ENCODE data around the gene TSEN2. TPM values are rescaled to one million over a fixed set of nuclear protein-coding genes. Genes with fewer than 3 reads are reported as not detected.
"Not testable (repeated sequence)": the region's sequence is repeated elsewhere in the genome, so short reads cannot be mapped to it uniquely, and the experiment has no call there.

The TSEN2 gene
- total RNA-seq, 2 donors from 2014 or later: 8.7 to 11.8 TPM

- Mint-ChIP-seq H3K27me3 (ENCODE audit: low read depth) (no peaks in the 10 kb centered on the region), H3K4me3 (no peak overlapping the region)
Observed at GRCh38 chr3:12541625-12542024, 57.3 kb downstream of the TSEN2 start.

GRCh38 chr3:12543497-12543896, 59.2 kb downstream of the TSEN2 start:
- H3K27me3 Mint-ChIP-seq (ENCODE audit: low read depth); H3K4me3 Mint-ChIP-seq: not testable (repeated sequence)

More at GRCh38 chr3:12541625-12542024, 57.3 kb downstream of the TSEN2 start:
- Mint-ChIP-seq H3K36me3 (ENCODE audit: insufficient read depth in 2 of 2) (no peaks in the 10 kb centered on the region), H3K4me1 (ENCODE audit: low read depth) (peaks cover 9% of the 10 kb centered on the region), H3K27ac (no peak overlapping the region), H3K9me3 (no peaks in the 10 kb centered on the region)
- DNase-seq (no peak), ATAC-seq (replicated peaks in 1 of 2) (no peak)

GRCh38 chr3:12544652-12545472, 60.6 kb downstream of the TSEN2 start:
- no peak overlapping the region for H3K4me3 Mint-ChIP-seq
- H3K27me3 Mint-ChIP-seq (ENCODE audit: low read depth): no peaks in the 10 kb centered on the region
- no peaks in the 10 kb centered on the region for H3K9me3 Mint-ChIP-seq
- no peak overlapping the region for H3K27ac Mint-ChIP-seq
- no peak for DNase-seq
- H3K36me3 Mint-ChIP-seq (ENCODE audit: insufficient read depth in 2 of 2): no peaks in the 10 kb centered on the region
- no peak for ATAC-seq (replicated peaks in 1 of 2)
- H3K4me1 Mint-ChIP-seq (ENCODE audit: low read depth): peaks cover 9% of the 10 kb centered on the region

More at GRCh38 chr3:12543497-12543896, 59.2 kb downstream of the TSEN2 start:
- not testable (repeated sequence) for H3K27ac Mint-ChIP-seq; H3K4me1 Mint-ChIP-seq (ENCODE audit: low read depth); ATAC-seq (replicated peaks in 1 of 2); H3K36me3 Mint-ChIP-seq (ENCODE audit: insufficient read depth in 2 of 2); DNase-seq; H3K9me3 Mint-ChIP-seq

GRCh38 chr3:12545473-12545791, 61.2 kb downstream of the TSEN2 start, which contains the start of gene MKRN2OS:
MKRN2OS (minus strand) TSS chr3:12545499; CDS start chr3:12545464, 35 bp downstream.
- Mint-ChIP-seq H3K27me3 (ENCODE audit: low read depth) (no peaks in the 10 kb centered on the region), H3K4me3 (no peak within 1 kb of the TSS), H3K27ac (no peak within 1 kb of the TSS), H3K9me3 (no peaks in the 10 kb centered on the region), H3K4me1 (ENCODE audit: low read depth) (peaks cover 9% of the 10 kb centered on the region), H3K36me3 (ENCODE audit: insufficient read depth in 2 of 2) (no peaks in the 10 kb centered on the region)
- no peak for DNase-seq
- ATAC-seq (replicated peaks in 1 of 2): no peak

- H3K27ac Mint-ChIP-seq: no peak overlapping the region
- peaks cover 17% of the 10 kb centered on the region for H3K27me3 Mint-ChIP-seq (ENCODE audit: low read depth)
- DNase-seq: no peak
- no peak for ATAC-seq (replicated peaks in 1 of 2)
- H3K4me1 Mint-ChIP-seq (ENCODE audit: low read depth): no peaks in the 10 kb centered on the region
- H3K4me3 Mint-ChIP-seq: no peak overlapping the region
- H3K9me3 Mint-ChIP-seq: no peaks in the 10 kb centered on the region
- H3K36me3 Mint-ChIP-seq (ENCODE audit: insufficient read depth in 2 of 2): peaks cover 0 to 2% of the 10 kb centered on the region in 2 donors
Observed at GRCh38 chr3:12549971-12550760, 65.9 kb downstream of the TSEN2 start.

GRCh38 chr3:12553921-12554391, 69.7 kb downstream of the TSEN2 start:
- Mint-ChIP-seq H3K4me1 (ENCODE audit: low read depth) (peaks cover 24% of the 10 kb centered on the region), H3K27ac (no peak overlapping the region), H3K36me3 (ENCODE audit: insufficient read depth in 2 of 2) (peaks cover 3% of the 10 kb centered on the region in 2 donors), H3K4me3 (peak overlapping the region; percentile 87 to 95), H3K27me3 (ENCODE audit: low read depth) (peaks cover 25% of the 10 kb centered on the region), H3K9me3 (no peaks in the 10 kb centered on the region)
- no peak for DNase-seq
- no peak for ATAC-seq (replicated peaks in 1 of 2)

GRCh38 chr3:12556314-12556689, 72.0 kb downstream of the TSEN2 start:
- peak overlapping the region; percentile 79 for H3K27ac Mint-ChIP-seq
- H3K4me1 Mint-ChIP-seq (ENCODE audit: low read depth): peaks cover 48% of the 10 kb centered on the region
- ATAC-seq (replicated peaks in 1 of 2): no peak
- no peaks in the 10 kb centered on the region for H3K9me3 Mint-ChIP-seq
- peak overlapping the region; percentile 83 to 92 for H3K4me3 Mint-ChIP-seq
- no peak for DNase-seq
- peaks cover 25% of the 10 kb centered on the region for H3K27me3 Mint-ChIP-seq (ENCODE audit: low read depth)
- peaks cover 3% of the 10 kb centered on the region in 2 donors for H3K36me3 Mint-ChIP-seq (ENCODE audit: insufficient read depth in 2 of 2)

- peak within 1 kb of the TSS; percentile 95 for H3K27ac Mint-ChIP-seq
- no peaks in the 10 kb centered on the region for H3K9me3 Mint-ChIP-seq
- peaks cover 54% of the 10 kb centered on the region for H3K4me1 Mint-ChIP-seq (ENCODE audit: low read depth)
- ATAC-seq (replicated peaks in 1 of 2): peak; percentile 92 to 97
- peak; percentile 88 for DNase-seq
- H3K36me3 Mint-ChIP-seq (ENCODE audit: insufficient read depth in 2 of 2): peaks cover 3% of the 10 kb centered on the region in 2 donors
- H3K27me3 Mint-ChIP-seq (ENCODE audit: low read depth): peaks cover 25% of the 10 kb centered on the region
- peak within 1 kb of the TSS; percentile 83 to 92 for H3K4me3 Mint-ChIP-seq
Observed at GRCh38 chr3:12556690-12557472, 72.6 kb downstream of the TSEN2 start, which contains the start of gene MKRN2. MKRN2 (plus strand) TSS chr3:12557087; CDS start chr3:12557151, 64 bp downstream.

- peaks cover 61% of the 10 kb centered on the region for H3K4me1 Mint-ChIP-seq (ENCODE audit: low read depth)
- H3K36me3 Mint-ChIP-seq (ENCODE audit: insufficient read depth in 2 of 2): peaks cover 3% of the 10 kb centered on the region in 2 donors
- peak overlapping the region; percentile 83 to 92 for H3K4me3 Mint-ChIP-seq
- H3K27ac Mint-ChIP-seq: peak overlapping the region; percentile 95
- DNase-seq: no peak
- no peaks in the 10 kb centered on the region for H3K9me3 Mint-ChIP-seq
- ATAC-seq (replicated peaks in 1 of 2): no peak
- peaks cover 25% of the 10 kb centered on the region for H3K27me3 Mint-ChIP-seq (ENCODE audit: low read depth)
Observed at GRCh38 chr3:12557473-12558100, 73.3 kb downstream of the TSEN2 start.

- H3K27me3 Mint-ChIP-seq (ENCODE audit: low read depth): peaks cover 14% of the 10 kb centered on the region
- DNase-seq: no peak
- peak overlapping the region; percentile 83 to 92 for H3K4me3 Mint-ChIP-seq
- peaks cover 2 to 3% of the 10 kb centered on the region in 2 donors for H3K36me3 Mint-ChIP-seq (ENCODE audit: insufficient read depth in 2 of 2)
- peaks cover 63% of the 10 kb centered on the region for H3K4me1 Mint-ChIP-seq (ENCODE audit: low read depth)
- no peak for ATAC-seq (replicated peaks in 1 of 2)
- H3K9me3 Mint-ChIP-seq: no peaks in the 10 kb centered on the region
- H3K27ac Mint-ChIP-seq: peak overlapping the region; percentile 95
Observed at GRCh38 chr3:12558706-12559105, 74.4 kb downstream of the TSEN2 start.

GRCh38 chr3:12559520-12559919, 75.2 kb downstream of the TSEN2 start:
- no peak for ATAC-seq (replicated peaks in 1 of 2)
- peaks cover 2 to 6% of the 10 kb centered on the region in 2 donors for H3K36me3 Mint-ChIP-seq (ENCODE audit: insufficient read depth in 2 of 2)
- no peak for DNase-seq
- H3K9me3 Mint-ChIP-seq: no peaks in the 10 kb centered on the region
- H3K27ac Mint-ChIP-seq: no peak overlapping the region
- peaks cover 63% of the 10 kb centered on the region for H3K4me1 Mint-ChIP-seq (ENCODE audit: low read depth)
- peak overlapping the region; percentile 37 to 92 for H3K4me3 Mint-ChIP-seq
- H3K27me3 Mint-ChIP-seq (ENCODE audit: low read depth): peaks cover 10% of the 10 kb centered on the region

GRCh38 chr3:12560505-12561190, 76.4 kb downstream of the TSEN2 start:
- H3K27ac Mint-ChIP-seq: peak overlapping the region; percentile 18
- H3K36me3 Mint-ChIP-seq (ENCODE audit: insufficient read depth in 2 of 2): peaks cover 5 to 9% of the 10 kb centered on the region in 2 donors
- H3K27me3 Mint-ChIP-seq (ENCODE audit: low read depth): peaks cover 3% of the 10 kb centered on the region
- peak overlapping the region; percentile 7 to 29 for H3K4me3 Mint-ChIP-seq
- peak; percentile 8 to 39 for DNase-seq
- H3K9me3 Mint-ChIP-seq: peaks cover 0 to 2% of the 10 kb centered on the region in 2 donors
- peak; percentile 33 to 65 for ATAC-seq (replicated peaks in 1 of 2)
- peaks cover 66% of the 10 kb centered on the region for H3K4me1 Mint-ChIP-seq (ENCODE audit: low read depth)
